ENCODE measurements around the gene CIT. TPM values are rescaled to one million over a fixed set of nuclear protein-coding genes. Genes with fewer than 3 reads are reported as not detected.

CIT gene
- total RNA-seq, 2 donors from 2014 or later = 0.33 to 1.3 TPM

DNA sequence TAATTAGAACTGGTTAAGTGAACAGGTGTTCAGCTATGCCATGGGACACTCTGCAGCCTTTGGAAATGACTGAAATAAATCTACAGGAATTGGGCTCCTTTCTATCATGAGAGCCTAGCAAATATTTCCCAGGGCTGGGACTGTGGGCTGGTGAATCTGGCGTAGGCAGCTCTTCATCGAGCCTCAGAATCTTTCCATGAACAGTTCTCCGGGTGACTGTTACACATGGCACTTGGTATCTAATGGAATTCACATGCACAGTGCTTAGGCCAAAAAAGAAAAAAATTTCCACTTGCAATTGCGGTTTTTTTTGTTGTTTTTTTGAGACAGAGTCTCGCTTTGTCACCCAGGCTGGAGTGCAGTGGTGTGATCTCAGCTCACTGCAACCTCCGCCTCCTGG, 177.0 kb downstream of the CIT start:
- H3K4me3 ChIP-seq = no peak overlapping the region
- H3K27ac ChIP-seq = no peak overlapping the region

GRCh38 chr12:119699199-119699760, 177.8 kb downstream of the CIT start:
- no peaks in the 10 kb centered on the region for H3K9me3 ChIP-seq
- DNase-seq = no peak
- H3K4me3 ChIP-seq = no peak overlapping the region
- TF ChIP-seq CTCF (IDR thresholded peaks at IDR 0.05) = no peak
- no peak for TF ChIP-seq POLR2A (IDR thresholded peaks at IDR 0.05)
- H3K27me3 ChIP-seq = no peaks in the 10 kb centered on the region
- intact Hi-C loops (cut with DNase I) = no loop called here
- peaks cover 9% of the 10 kb centered on the region for H3K4me1 ChIP-seq
- WGBS, 2 donors = 90% methylated on average over 11 of the region's 11 CpGs
- ATAC-seq = no peak
- no peak overlapping the region for H3K27ac ChIP-seq
- H3K36me3 ChIP-seq (replicated peaks in 1 of 2; ENCODE audit: insufficient read depth in 1 of 2, low read depth in 2 of 2) = no peaks in the 10 kb centered on the region

More for the DNA sequence above, 177.0 kb downstream of the CIT start:
- 95 to 97% methylated on average over 6 of the region's 6 CpGs for whole genome bisulfite sequencing, 2 donors
- H3K27me3 ChIP-seq = no peaks in the 10 kb centered on the region
- no peaks in the 10 kb centered on the region for H3K36me3 ChIP-seq (replicated peaks in 1 of 2; ENCODE audit: insufficient read depth in 1 of 2, low read depth in 2 of 2)
- peaks cover 3% of the 10 kb centered on the region for H3K4me1 ChIP-seq
- DNase-seq = no peak
- H3K9me3 ChIP-seq = no peaks in the 10 kb centered on the region
- no peak for ATAC-seq
- TF ChIP-seq CTCF (IDR thresholded peaks at IDR 0.05) = no peak
- TF ChIP-seq POLR2A (IDR thresholded peaks at IDR 0.05) = no peak
- intact Hi-C loops (cut with DNase I) = no loop called here

- Histone ChIP-seq H3K27ac (no peak overlapping the region), H3K4me1 (peaks cover 32% of the 10 kb centered on the region), H3K4me3 (no peak overlapping the region), H3K36me3 (replicated peaks in 1 of 2; ENCODE audit: insufficient read depth in 1 of 2, low read depth in 2 of 2) (no peaks in the 10 kb centered on the region), H3K9me3 (no peaks in the 10 kb centered on the region), H3K27me3 (no peaks in the 10 kb centered on the region)
- DNase-seq (no peak), ATAC-seq (no peak)
- TF ChIP-seq POLR2A (IDR thresholded peaks at IDR 0.05) (no peak), CTCF (IDR thresholded peaks at IDR 0.05) (no peak)
- WGBS, 2 donors = 78 to 81% methylated on average over 5 of the region's 5 CpGs
- intact Hi-C loops (cut with DNase I) = no loop called here
Observed at GRCh38 chr12:119696943-119697342, 180.2 kb downstream of the CIT start.

DNA sequence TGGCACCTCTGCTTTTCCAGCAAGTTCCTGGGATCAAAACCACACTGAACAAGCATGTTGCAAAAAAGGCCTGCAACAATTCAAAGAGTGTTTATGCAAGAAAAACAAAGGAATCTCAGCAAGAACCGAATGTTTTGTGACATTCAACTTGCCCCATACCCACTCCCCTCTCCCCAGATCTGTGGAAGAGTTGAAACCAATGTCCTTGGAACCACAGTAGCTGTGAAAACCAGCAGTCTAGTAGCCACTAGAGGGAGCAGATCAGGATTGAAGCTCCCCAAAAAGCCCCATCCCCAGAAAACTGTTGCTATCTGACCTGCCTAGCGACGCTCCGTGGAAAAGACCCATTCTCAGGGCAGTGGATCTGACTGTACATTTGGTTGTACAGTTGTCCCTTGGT, 182.1 kb downstream of the CIT start:
- DNase-seq = no peak
- Histone ChIP-seq H3K36me3 (replicated peaks in 1 of 2; ENCODE audit: insufficient read depth in 1 of 2, low read depth in 2 of 2) (no peaks in the 10 kb centered on the region), H3K27ac (no peak overlapping the region), H3K27me3 (no peaks in the 10 kb centered on the region), H3K4me1 (peaks cover 32% of the 10 kb centered on the region), H3K9me3 (no peaks in the 10 kb centered on the region), H3K4me3 (no peak overlapping the region)
- TF ChIP-seq CTCF (IDR thresholded peaks at IDR 0.05) (peak; percentile 4 to 41 (median 29)), POLR2A (IDR thresholded peaks at IDR 0.05) (no peak)
- intact Hi-C loops (cut with DNase I) = no loop called here
- 81 to 82% methylated on average over 4 of the region's 4 CpGs for WGBS, 2 donors
- no peak for ATAC-seq

DNA sequence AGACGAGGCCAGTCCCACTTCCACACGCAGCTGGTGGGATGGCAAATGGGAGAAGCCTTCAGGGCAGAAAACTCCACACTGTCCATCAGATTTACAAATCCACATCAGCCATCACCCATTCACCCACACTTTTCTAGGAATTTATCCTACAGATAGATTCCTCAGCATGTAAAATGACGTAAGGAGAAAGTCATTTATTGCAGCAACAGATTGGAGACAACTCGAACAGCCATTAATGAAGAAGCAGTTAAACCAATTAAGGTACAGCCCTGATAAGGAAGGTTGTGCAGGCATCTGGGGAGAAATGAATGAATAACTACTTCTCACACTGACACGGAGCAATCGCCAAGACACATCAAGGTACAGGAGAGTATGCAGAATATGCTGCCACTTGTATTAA, 183.0 kb downstream of the CIT start:
- H3K9me3 ChIP-seq = no peaks in the 10 kb centered on the region
- intact Hi-C loops (cut with DNase I) = no loop called here
- no peak overlapping the region for H3K4me3 ChIP-seq
- ATAC-seq (no peak), DNase-seq (no peak)
- no peaks in the 10 kb centered on the region for H3K36me3 ChIP-seq (replicated peaks in 1 of 2; ENCODE audit: insufficient read depth in 1 of 2, low read depth in 2 of 2)
- WGBS, 2 donors = 78 to 86% methylated on average over 6 of the region's 6 CpGs
- TF ChIP-seq POLR2A (IDR thresholded peaks at IDR 0.05) (no peak), CTCF (IDR thresholded peaks at IDR 0.05) (no peak)
- peaks cover 32% of the 10 kb centered on the region for H3K4me1 ChIP-seq
- H3K27me3 ChIP-seq = no peaks in the 10 kb centered on the region
- no peak overlapping the region for H3K27ac ChIP-seq

All from body of pancreas (tissue), 4 donors.